Testis (tissue), 2 donors: ENCODE measurements around the gene ANXA6.

Experiments used
- CTCF ChIP-seq, 3 experiments: fragments of 450-650 bp in 2 of 3; fragments of 200-600 bp in 1 of 3; sonication (generic) in 1 of 3; IDR thresholded peaks; one replicate each; pipeline ENCODE4 v1.5.1; 2016 to 2019; ENCODE audit warnings: antibody characterized with exemption in 3 of 3, mild to moderate bottlenecking in 2 of 3, moderate library complexity in 1 of 3
- POLR2A ChIP-seq: fragments of 450-650 bp; IDR thresholded peaks from one replicate; pipeline ENCODE4 v1.6.1; 2017; ENCODE audit warnings: antibody characterized with exemption, mild to moderate bottlenecking, moderate library complexity

GRCh38 chr5:151100681-151101080 is 56.9 kb downstream of the ANXA6 start:
- no peak for TF ChIP-seq CTCF (IDR thresholded peaks at IDR 0.05)
- no peak for TF ChIP-seq POLR2A
